Measurements from ENCODE around the gene PSMG3. TPM values are rescaled to one million over a fixed set of nuclear protein-coding genes. Genes with fewer than 3 reads are reported as not detected.

PSMG3 gene
- total RNA-seq, 1 donor from 2014 or later, result 29.5 TPM

DNA sequence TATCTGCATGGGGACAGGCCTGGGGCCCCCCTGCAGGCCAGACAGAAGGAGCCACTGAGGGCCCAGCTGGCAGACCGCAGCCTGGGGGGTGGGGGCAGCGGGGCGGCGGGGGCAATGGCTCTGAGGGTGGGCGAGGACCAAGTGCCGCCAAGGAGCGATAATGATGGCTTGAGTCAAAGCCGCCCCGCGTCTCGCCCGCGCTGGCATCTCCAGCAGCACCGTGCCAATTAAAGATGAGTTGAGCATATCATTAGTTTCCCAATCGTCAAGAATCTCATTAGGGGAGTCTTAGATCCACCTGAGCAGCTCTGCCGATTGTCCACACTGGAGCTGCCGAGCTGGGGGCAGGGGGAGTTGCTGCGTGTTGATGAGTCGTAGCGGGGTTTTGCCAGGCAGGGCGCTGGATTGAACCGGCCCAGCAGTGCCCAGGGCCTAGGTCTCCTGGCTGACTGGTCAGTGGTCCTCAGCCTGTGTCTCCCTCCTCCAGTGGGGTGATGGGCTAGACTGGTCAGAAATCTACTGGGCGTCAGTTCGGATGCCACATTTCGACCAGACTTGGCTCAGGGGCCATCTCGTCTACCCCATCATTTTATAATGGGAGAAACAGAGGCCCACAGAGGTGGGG lies 41.0 kb upstream of the PSMG3 start:
- ChIA-PET CTCF (no interaction called here), POLR2A (no interaction called here)
- H3K27ac Mint-ChIP-seq, result no peak overlapping the region
- no peaks in the 10 kb centered on the region for H3K9me3 Mint-ChIP-seq
- H3K27me3 Mint-ChIP-seq, result peaks cover 23% of the 10 kb centered on the region
- no peaks in the 10 kb centered on the region for H3K36me3 Mint-ChIP-seq (ENCODE audit: low read depth)
- H3K4me3 Mint-ChIP-seq, result no peak overlapping the region
- no peak for DNase-seq
- H3K4me1 Mint-ChIP-seq, result no peaks in the 10 kb centered on the region
- ATAC-seq (ENCODE audit: low read depth), result no peak
- intact Hi-C loops (cut with micrococcal nuclease), result no loop called here
- TF ChIP-seq, protein P1, sequence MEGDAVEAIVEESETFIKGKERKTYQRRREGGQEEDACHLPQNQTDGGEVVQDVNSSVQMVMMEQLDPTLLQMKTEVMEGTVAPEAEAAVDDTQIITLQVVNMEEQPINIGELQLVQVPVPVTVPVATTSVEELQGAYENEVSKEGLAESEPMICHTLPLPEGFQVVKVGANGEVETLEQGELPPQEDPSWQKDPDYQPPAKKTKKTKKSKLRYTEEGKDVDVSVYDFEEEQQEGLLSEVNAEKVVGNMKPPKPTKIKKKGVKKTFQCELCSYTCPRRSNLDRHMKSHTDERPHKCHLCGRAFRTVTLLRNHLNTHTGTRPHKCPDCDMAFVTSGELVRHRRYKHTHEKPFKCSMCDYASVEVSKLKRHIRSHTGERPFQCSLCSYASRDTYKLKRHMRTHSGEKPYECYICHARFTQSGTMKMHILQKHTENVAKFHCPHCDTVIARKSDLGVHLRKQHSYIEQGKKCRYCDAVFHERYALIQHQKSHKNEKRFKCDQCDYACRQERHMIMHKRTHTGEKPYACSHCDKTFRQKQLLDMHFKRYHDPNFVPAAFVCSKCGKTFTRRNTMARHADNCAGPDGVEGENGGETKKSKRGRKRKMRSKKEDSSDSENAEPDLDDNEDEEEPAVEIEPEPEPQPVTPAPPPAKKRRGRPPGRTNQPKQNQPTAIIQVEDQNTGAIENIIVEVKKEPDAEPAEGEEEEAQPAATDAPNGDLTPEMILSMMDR (IDR thresholded peaks at IDR 0.05), result no peak

DNA sequence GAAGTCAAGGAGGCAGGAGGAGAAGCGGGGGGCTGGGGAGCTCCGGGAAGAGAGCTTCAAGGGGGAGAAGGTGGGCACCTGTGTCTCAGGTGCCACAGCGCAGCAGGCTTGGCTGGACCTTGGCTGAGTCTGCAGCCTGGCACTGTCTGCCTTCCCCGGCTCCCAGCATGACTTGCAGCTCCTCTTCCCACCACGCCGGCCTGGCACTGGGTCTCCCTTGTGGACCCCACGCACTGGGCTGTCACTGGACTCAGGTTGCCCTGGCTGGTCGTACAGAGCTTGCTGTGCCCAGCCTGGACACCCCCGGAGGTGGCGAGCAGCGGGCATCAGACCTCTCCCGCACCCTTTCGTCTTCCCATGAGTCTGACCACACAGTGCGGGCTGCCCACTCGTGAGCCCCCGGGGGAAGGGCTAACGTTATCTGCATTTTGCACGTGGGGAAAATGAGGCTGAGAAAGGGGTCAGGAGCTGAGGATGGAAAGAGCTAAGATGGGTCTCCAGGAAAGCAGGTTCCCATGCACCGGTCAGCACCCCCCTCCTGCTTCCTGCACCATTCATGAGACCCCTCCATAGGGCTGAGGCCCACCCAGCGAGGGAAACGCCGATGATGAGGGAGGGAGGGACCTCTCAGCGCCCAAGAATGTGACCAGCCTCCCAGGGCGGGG lies 40.3 kb upstream of the PSMG3 start:
- no peaks in the 10 kb centered on the region for H3K4me1 Mint-ChIP-seq
- peaks cover 23% of the 10 kb centered on the region for H3K27me3 Mint-ChIP-seq
- intact Hi-C loops (cut with micrococcal nuclease), result no loop called here
- DNase-seq, result no peak
- TF ChIP-seq, protein P1 (IDR thresholded peaks at IDR 0.05), result no peak
- H3K9me3 Mint-ChIP-seq, result no peaks in the 10 kb centered on the region
- no peak overlapping the region for H3K4me3 Mint-ChIP-seq
- no peaks in the 10 kb centered on the region for H3K36me3 Mint-ChIP-seq (ENCODE audit: low read depth)
- CTCF ChIA-PET, result no interaction called here
- H3K27ac Mint-ChIP-seq, result no peak overlapping the region
- POLR2A ChIA-PET, result no interaction called here
- ATAC-seq (ENCODE audit: low read depth), result no peak

DNA sequence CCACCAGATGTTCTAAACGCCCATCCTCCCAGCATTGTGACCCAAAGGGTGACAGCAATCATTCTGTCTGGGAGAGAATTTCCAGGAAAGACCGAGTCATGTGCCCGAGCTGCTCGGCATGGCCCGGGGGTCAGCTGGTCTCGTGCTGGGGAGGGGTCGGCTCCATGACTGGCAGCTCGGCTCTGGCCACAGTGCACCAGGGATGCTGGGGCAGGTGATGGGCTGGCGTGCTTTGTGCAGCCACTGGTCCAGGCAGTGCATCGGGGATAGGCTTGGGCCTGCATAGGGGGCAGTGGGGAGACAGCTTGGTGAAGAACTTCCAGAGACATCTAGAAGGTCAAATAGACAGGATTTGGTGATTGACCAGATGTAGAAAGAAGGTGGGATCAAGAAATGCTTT lies 39.2 kb upstream of the PSMG3 start:
- ChIA-PET CTCF (no interaction called here), POLR2A (no interaction called here)
- intact Hi-C loops (cut with micrococcal nuclease), result no loop called here
- Mint-ChIP-seq H3K27ac (no peak overlapping the region), H3K9me3 (no peaks in the 10 kb centered on the region), H3K4me3 (no peak overlapping the region), H3K4me1 (no peaks in the 10 kb centered on the region), H3K27me3 (peaks cover 19% of the 10 kb centered on the region), H3K36me3 (ENCODE audit: low read depth) (no peaks in the 10 kb centered on the region)
- no peak for DNase-seq
- TF ChIP-seq, protein P1 (IDR thresholded peaks at IDR 0.05), result no peak
- no peak for ATAC-seq (ENCODE audit: low read depth)

DNA sequence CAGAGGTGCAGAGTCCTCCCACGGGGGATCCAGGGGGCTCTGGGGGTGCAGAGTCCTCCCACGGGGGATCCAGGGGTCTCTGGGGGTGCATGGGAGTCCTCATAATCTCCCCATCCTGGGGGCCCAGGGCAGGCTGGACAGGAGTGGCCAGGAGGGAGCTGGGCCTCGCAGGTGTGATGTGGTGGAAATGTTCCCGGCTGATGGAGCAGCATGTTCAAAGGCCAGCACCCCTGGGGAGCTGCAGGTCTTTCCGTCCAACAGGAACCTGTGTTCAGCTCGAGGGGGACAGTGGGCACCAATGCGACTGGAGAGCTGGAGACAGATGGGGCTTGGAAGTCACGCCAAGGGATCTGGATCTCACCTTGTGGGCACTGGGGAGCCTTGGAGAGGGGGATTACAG lies 38.5 kb upstream of the PSMG3 start:
- ChIA-PET POLR2A (no interaction called here), CTCF (no interaction called here)
- Mint-ChIP-seq H3K27me3 (peaks cover 17% of the 10 kb centered on the region), H3K9me3 (no peaks in the 10 kb centered on the region), H3K4me1 (no peaks in the 10 kb centered on the region), H3K27ac (no peak overlapping the region), H3K4me3 (no peak overlapping the region), H3K36me3 (ENCODE audit: low read depth) (no peaks in the 10 kb centered on the region)
- TF ChIP-seq, protein P1 (IDR thresholded peaks at IDR 0.05), result no peak
- intact Hi-C loops (cut with micrococcal nuclease), result no loop called here
- ATAC-seq (ENCODE audit: low read depth) (no peak), DNase-seq (no peak)

DNA sequence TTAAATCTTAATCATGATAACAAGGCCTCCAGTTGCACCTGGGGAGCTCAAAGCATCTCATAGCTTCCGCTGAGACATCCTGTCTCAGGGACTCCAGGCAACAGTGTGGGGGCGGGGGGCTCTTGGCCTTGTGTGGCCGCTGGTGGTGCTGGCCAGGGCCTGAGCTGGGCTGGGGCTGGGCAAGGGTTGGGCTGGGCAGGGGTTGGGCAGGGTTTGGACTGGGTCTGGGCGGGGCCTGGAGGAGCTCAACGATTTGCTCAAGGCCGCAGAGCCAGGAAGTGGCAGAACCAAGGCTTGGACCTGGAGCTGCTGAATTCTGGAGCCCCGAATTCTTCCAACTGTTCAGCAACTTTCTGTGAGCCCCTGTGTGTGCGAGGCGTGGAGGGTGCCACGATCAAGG lies 37.9 kb upstream of the PSMG3 start:
- Mint-ChIP-seq H3K27me3 (peaks cover 19% of the 10 kb centered on the region), H3K9me3 (no peaks in the 10 kb centered on the region), H3K4me3 (no peak overlapping the region), H3K27ac (no peak overlapping the region), H3K4me1 (no peaks in the 10 kb centered on the region), H3K36me3 (ENCODE audit: low read depth) (no peaks in the 10 kb centered on the region)
- no peak for DNase-seq
- CTCF ChIA-PET, result no interaction called here
- TF ChIP-seq, protein P1 (IDR thresholded peaks at IDR 0.05), result no peak
- ATAC-seq (ENCODE audit: low read depth), result no peak
- POLR2A ChIA-PET, result no interaction called here
- intact Hi-C loops (cut with micrococcal nuclease), result no loop called here

Data from activated B cell treated with CpG ODN at 0.5 μM for 24 hours (primary cell).